T-helper 2 cell (primary cell): ENCODE data around the gene ADAMTS9.

Experiments used
- DNase-seq, 5 experiments: peaks; one replicate each; pipeline versions ENCODE4 v3.0.0 to v3.0.0-alpha.2; 2012 to 2022

Gene ADAMTS9

DNA sequence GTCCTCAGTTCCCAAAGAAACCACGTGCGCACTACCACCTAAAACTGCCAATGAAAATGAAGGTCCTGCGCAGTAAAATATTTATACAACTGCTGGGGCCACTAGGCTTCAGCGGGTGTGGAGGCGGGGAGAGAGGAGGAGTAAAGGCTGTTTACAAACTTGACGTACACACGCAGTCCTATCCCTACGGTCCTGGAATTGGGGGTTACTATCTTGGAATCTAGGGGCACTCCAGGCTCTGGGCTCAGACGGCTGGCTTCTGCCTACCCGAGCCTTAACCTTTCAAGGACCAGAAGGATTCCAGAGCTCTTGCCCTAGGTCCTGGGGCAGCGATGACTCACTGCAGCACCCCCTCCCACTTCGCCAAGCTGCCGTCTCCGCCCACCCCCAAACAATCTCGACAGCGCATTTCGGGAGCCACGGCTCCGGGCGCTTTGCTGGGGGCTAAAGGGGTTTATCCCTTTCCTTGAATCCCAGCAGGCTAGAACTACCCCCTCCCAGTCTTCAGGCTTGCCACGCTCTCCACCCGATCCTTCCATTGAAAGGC lies 3.0 kb downstream of the ADAMTS9 start:
- DNase-seq, result no peak

DNA sequence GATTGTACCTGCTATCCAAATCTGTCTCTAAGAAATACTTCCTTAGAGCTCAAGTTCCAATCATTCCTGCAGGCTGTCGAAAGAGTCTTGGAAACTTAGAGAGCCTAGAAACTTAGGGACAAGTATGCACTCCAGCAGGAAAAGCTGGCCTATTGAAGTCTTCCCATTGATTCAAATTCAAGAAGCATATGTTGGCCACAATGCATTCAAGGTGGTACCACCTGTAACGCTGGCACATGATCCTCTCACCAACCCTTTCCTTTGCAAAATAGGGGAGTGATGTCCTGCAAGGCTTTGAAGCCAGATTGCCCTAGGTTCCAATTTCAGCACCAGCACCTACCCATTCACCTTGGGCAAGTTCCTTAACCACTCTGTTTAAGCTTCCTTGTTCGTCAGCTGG lies 6.0 kb downstream of the ADAMTS9 start:
- no peak for DNase-seq

DNA sequence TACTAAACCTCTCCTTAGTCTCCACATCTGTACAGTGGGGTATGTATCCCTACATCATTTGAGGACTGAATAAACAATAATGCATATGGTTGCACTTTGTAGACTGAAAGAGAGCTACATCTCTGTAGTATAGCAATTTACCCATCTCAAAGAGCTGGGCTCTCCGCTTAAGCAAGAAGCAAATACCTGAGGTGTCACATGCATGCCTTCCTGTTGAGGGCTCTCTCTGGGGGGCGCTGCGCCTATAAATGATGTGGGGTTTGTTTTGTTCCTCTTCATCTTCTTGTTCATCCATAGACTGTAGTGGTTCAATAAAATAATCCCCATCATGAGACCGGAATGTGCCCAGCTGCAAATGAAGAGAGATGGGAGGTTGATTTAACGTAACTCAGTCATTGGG lies 6.8 kb downstream of the ADAMTS9 start:
- no peak for DNase-seq

DNA sequence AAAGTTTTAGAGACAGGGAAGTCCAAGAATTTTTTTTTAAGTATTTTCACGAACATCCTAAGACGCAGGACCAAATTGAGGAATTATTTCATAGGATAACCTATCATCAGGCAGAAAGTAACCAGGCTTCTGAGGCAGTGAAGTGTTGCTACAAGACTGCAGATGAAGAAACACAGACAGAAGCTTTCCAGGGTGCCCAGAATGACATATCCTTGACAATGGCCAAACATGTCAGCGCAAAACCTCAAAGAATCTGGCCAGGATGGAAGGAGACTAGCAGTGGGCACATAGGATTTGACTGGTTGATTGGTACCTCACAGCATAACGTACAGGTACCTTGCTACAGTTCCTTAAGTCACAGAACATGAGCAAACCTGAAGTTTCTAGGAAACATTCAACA lies 7.5 kb downstream of the ADAMTS9 start:
- no peak for DNase-seq

- no peak for DNase-seq
Observed at GRCh38 chr3:64677961-64678716, 9.7 kb downstream of the ADAMTS9 start.

DNA sequence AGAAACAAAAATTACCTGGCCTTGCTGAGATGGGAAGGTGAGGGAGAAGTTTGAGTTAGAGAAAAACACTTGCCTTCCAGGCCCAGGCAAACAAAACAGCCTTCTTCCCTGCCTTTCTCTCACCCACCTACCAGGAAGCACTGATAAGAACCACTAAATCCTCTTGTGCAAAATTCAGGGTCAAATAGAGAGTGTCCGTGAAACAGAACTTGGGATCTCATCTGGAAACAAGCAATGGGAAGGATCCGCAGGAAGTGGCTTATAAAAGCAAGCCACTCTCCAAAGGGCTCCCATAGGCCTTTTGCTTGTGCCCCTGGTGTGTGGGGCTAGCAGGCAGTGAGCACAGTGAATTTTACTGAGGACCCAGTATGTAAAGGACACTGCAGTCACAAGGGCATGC lies 11.0 kb downstream of the ADAMTS9 start:
- DNase-seq, result no peak

- DNase-seq, result no peak
Observed at GRCh38 chr3:64675687-64676247, 12.0 kb downstream of the ADAMTS9 start.

DNA sequence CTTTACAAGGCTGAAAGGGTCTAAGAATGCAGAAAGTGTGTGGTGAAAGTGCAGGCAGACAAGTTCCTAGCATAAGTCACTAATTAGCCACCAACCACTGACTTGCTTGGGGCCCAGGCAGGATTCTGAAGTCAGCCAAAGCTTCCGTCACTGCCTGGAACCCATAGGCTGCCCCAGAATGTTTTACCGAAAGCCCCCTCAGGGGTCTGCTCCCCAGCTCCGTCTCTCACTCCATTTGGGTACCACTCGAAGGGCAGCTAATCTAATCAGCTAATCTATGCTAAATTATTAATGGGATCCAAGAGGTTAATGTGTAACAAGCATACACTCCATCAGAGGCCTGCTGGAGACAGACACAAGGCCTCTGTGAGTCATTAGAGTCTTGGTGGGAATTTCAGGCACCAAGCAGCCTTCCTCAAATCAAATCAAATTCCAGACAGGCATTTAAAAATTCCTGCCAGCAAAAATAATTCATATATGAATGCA lies 13.2 kb downstream of the ADAMTS9 start:
- no peak for DNase-seq

DNA sequence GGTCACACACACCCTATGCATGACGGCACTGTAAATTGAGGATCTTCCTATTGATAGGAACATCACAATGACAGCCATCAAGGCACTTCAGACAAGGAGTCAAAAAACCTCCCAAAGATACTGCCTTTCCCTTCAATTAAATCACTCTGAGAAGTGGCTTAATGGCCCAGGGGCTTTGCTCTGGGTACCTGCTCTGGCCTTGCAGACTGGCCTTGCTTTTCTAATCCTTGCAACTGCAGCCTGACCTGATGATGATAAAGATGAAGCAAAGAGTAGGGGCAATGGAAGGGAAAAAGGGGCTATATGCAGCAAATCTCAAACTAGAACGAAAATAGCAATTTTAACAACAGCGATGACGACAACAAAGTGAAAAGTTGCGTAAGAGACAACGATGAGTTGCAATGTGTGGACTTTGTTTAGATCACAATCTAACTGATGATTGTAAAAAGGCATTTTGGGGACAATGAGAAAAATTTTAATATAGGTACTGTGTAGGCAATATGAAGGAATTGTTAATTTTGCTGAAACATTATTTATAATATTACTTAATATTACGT lies 14.6 kb downstream of the ADAMTS9 start:
- no peak for DNase-seq

GRCh38 chr3:64668582-64669510 lies 19.0 kb downstream of the ADAMTS9 start:
- DNase-seq, result no peak

GRCh38 chr3:64667887-64668581 lies 19.8 kb downstream of the ADAMTS9 start:
- DNase-seq, result no peak

DNA sequence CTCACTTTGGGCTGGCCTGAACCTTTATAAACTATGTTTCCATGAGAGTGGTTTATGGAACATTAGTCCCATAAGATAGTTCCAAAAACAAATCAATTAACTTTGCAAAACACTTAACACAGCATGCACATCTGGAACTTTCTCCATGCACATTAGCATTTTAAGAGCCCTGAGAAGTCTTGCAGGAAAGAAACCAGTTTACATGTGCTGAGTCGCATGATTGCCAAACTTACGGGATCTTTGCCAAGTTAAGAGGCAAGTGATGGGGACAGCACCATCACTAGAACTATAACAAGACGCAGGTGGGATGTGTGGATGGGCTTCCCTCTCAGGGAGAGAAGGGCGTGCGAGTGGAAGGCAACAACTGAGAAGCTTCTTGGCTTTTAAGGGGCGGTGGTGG lies 20.7 kb downstream of the ADAMTS9 start:
- DNase-seq, result no peak

GRCh38 chr3:64666171-64666588 lies 21.6 kb downstream of the ADAMTS9 start:
- no peak for DNase-seq

DNA sequence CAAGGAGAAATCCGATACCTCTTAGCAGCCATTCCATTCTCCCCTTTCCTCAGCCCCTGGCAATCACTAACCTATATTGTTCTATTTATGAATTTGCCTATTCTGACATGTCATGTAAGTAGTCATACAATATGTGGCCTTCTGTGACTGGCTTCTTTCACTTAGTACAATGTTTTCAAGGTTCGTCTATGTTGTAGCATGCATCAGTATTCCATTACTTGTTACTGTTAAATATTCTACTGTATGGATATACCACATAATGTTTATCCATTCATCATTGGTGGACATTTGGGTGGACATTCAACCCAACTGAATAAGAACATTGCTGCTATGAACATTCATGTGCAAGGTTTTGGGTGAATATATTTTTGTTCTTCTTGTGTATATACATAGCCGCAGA lies 23.4 kb downstream of the ADAMTS9 start:
- DNase-seq, result no peak

GRCh38 chr3:64659617-64659978 lies 28.2 kb downstream of the ADAMTS9 start:
- DNase-seq, result no peak

GRCh38 chr3:64658001-64658400 lies 29.8 kb downstream of the ADAMTS9 start:
- no peak for DNase-seq

DNA sequence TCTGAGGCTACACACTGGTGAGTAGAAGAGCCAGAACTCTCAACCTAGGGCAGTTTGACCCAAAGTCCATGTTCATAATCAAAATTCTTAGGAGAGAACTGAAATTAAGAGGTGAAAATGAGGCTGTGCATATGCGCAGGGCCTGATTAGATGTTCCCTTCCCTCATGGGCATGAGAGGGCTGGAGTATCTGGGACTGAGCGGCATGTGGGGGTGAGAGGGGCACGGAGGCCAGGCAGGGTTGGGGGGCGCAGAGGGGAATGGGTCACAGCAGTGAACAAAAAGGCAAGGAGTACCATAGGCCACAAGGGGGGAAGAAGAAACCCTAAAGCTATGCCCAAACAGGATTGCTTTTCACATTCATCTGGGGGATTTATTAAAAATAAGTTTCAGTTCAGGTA lies 31.3 kb downstream of the ADAMTS9 start:
- DNase-seq, result no peak

GRCh38 chr3:64655160-64655559 lies 32.6 kb downstream of the ADAMTS9 start:
- no peak for DNase-seq

DNA sequence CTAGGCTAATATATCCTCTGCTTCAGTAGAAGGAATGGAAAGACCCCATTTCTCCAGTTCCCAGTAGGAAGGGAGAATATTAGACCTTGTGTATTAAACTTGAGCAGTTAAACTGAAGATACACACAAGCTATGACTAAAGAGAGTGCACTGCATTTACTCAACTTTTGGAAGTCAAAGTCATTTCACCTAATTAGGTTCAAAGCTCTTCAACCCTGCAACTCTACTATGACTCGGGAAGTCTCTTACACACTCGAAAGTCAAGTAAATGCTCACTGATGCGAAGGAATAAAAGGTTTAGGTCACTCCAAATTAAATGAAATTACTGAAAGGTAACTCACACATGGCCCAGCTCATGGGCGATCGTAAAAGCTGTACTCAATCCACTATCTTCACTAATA lies 33.8 kb downstream of the ADAMTS9 start:
- no peak for DNase-seq

GRCh38 chr3:64653101-64653500 lies 34.7 kb downstream of the ADAMTS9 start:
- DNase-seq, result no peak

- DNase-seq, result no peak
Observed at GRCh38 chr3:64651741-64652241, 36.0 kb downstream of the ADAMTS9 start.

DNA sequence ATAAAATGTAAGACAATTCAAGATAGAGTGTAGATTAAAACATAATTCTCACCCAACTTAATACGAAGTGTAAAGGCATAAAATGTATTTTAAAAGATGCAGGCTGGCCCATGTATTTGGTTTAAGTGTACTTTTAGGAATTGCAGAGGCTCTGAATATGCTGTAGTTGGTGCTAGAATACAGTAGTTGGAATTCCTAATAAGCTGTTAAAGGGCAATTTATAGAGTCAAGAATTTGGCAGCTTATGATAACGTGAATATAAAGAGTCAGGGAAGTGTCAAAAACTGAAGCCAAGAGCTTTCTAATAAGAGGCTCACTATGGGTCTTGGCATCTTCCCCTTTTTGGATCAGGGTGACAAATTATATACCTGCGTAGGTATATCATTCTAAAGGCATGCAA lies 36.5 kb downstream of the ADAMTS9 start:
- no peak for DNase-seq
